SK-N-SH (cell line): Measurements from ENCODE around the gene KIF16B. TPM values are rescaled to one million over a fixed set of nuclear protein-coding genes. Genes with fewer than 3 reads are reported as not detected.

ENCODE experiments used
- CTCF ChIA-PET: fragments of 300-600, 350-600 bp; formaldehyde crosslinking; extraction: SDS; loops from one replicate; lab custom pipeline; 2021; lab: Yijun Ruan, JAX
- POLR2A ChIA-PET: fragments of 350-600 bp; sonication (Branson Sonifier 250); formaldehyde crosslinking; extraction: SDS; loops from one replicate; lab custom pipeline; 2020; ENCODE audit warnings: antibody characterized with exemption, inconsistent platforms; lab: Yijun Ruan, JAX
- DNase-seq: peaks from one replicate; pipeline ENCODE4 v3.0.0; 2012
- H2AFZ ChIP-seq: fragments of 200-600 bp; sonication (generic); 2 replicates; pipeline ENCODE4 v1.8.1; 2016; ENCODE audit warnings: antibody characterized with exemption, mild to moderate bottlenecking, low read depth
- H3F3A ChIP-seq: fragments of 200-600 bp; sonication (generic); replicated peaks from 2 replicates; pipeline ENCODE3; 2016; ENCODE audit warnings: antibody characterized with exemption, mild to moderate bottlenecking; ENCODE audit not compliant: insufficient read depth
- H3K27ac ChIP-seq, 2 experiments: fragments of 200-500 bp in 1 of 2; fragments of 200-600 bp in 1 of 2; sonication (Bioruptor generic) in 1 of 2; sonication (generic), shearing (Covaris generic) in 1 of 2; 2 replicates each; pipeline versions ENCODE4 v1.5.1 to v1.6.1; 2014 to 2016; ENCODE audit warnings: low read depth in 2 of 2, inconsistent platforms in 1 of 2, low read length in 1 of 2, mild to moderate bottlenecking in 1 of 2, mixed read lengths in 1 of 2
- H3K27me3 ChIP-seq: fragments of 200-600 bp; sonication (generic), shearing (Covaris generic); 2 replicates; pipeline ENCODE4 v1.6.1; 2016; ENCODE audit warnings: mixed run types; ENCODE audit not compliant: insufficient read depth
- H3K36me3 ChIP-seq, 2 experiments: fragments of 200-500 bp in 1 of 2; fragments of 200-600 bp in 1 of 2; sonication (Bioruptor generic) in 1 of 2; sonication (generic) in 1 of 2; replicated peaks in 1 of 2; 2 replicates each; pipeline versions ENCODE3 to v1.5.1; 2014 to 2016; ENCODE audit warnings: low read length in 1 of 2, mild to moderate bottlenecking in 1 of 2; ENCODE audit not compliant: insufficient read depth in 2 of 2, control insufficient read depth in 1 of 2
- H3K4me1 ChIP-seq, 2 experiments: fragments of 200-500 bp in 1 of 2; fragments of 200-600 bp in 1 of 2; sonication (Bioruptor generic) in 1 of 2; sonication (generic), shearing (Covaris generic) in 1 of 2; 2 replicates each; pipeline versions ENCODE4 v1.5.1 to v1.6.1; 2014 to 2016; ENCODE audit warnings: low read depth in 1 of 2, low read length in 1 of 2, mixed run types in 1 of 2; ENCODE audit not compliant: insufficient read depth in 2 of 2, control insufficient read depth in 1 of 2
- H3K4me2 ChIP-seq: fragments of 200-600 bp; sonication (generic), shearing (Covaris generic); 2 replicates; pipeline ENCODE4 v1.6.1; 2017; ENCODE audit warnings: mixed run types
- H3K4me3 ChIP-seq, 2 experiments: fragments of 200-500 bp in 1 of 2; fragments of 200-600 bp in 1 of 2; sonication (Bioruptor generic) in 1 of 2; sonication (generic), shearing (Covaris generic) in 1 of 2; 2 replicates each; pipeline versions ENCODE4 v1.5.1 to v1.8.1; 2014 to 2016; ENCODE audit warnings: low read depth in 2 of 2, inconsistent platforms in 1 of 2, low read length in 1 of 2, mild to moderate bottlenecking in 1 of 2, mixed read lengths in 1 of 2, moderate library complexity in 1 of 2
- H3K79me2 ChIP-seq: fragments of 200-600 bp; sonication (generic); 2 replicates; pipeline ENCODE4 v1.8.1; 2017; ENCODE audit warnings: mild to moderate bottlenecking; ENCODE audit not compliant: insufficient read depth
- H3K9ac ChIP-seq: fragments of 200-600 bp; sonication (generic); 2 replicates; pipeline ENCODE4 v1.6.1; 2017; ENCODE audit warnings: mixed run types
- H3K9me2 ChIP-seq: fragments of 200-600 bp; sonication (generic); 2 replicates; pipeline ENCODE4 v1.6.1; 2017; ENCODE audit warnings: mixed run types
- H3K9me3 ChIP-seq: fragments of 200-600 bp; sonication (generic); 2 replicates; pipeline ENCODE4 v1.6.1; 2017; ENCODE audit warnings: mixed run types, mild to moderate bottlenecking, moderate library complexity
- H4K20me1 ChIP-seq: fragments of 200-600 bp; sonication (generic); 2 replicates; pipeline ENCODE4 v1.6.1; 2017; ENCODE audit warnings: mild to moderate bottlenecking, mixed run types; ENCODE audit not compliant: insufficient read depth
- EP300 ChIP-seq, 2 experiments: IDR thresholded peaks; 2 replicates each; pipeline versions ENCODE4 v1.4.0 to v1.6.1; 2012; ENCODE audit warnings: borderline replicate concordance in 1 of 2, low read depth in 1 of 2, low read length in 1 of 2
- EZH2phosphoT487 ChIP-seq: fragments of 200-600 bp; sonication (generic); IDR thresholded peaks from 2 replicates; pipeline ENCODE4 v1.6.1; 2017; ENCODE audit warnings: low read depth, mixed run types, mild to moderate bottlenecking, antibody characterized with exemption, moderate library complexity, borderline replicate concordance
- GATA2 ChIP-seq: sonication (generic); formaldehyde crosslinking; IDR thresholded peaks from 2 replicates; pipeline ENCODE4 v1.5.0; 2020; ENCODE audit warnings: mild to moderate bottlenecking, missing genetic modification reagents
- IRF3 ChIP-seq: fragments of 150-350 bp; IDR thresholded peaks from 2 replicates; pipeline ENCODE4 v1.6.1; 2016; ENCODE audit warnings: mild to moderate bottlenecking, low read depth, low read length
- JUND ChIP-seq: IDR thresholded peaks from 2 replicates; pipeline ENCODE4 v1.4.0; 2012
- MEF2A ChIP-seq: IDR thresholded peaks from 2 replicates; pipeline ENCODE4 v1.4.0; 2012; ENCODE audit warnings: low read depth, borderline replicate concordance
- POLR2AphosphoS5 ChIP-seq: IDR thresholded peaks from 2 replicates; pipeline ENCODE4 v1.6.1; 2012; ENCODE audit warnings: low read depth, low read length
- REST ChIP-seq: IDR thresholded peaks from 2 replicates; pipeline ENCODE4 v1.6.1; 2012; ENCODE audit warnings: mild to moderate bottlenecking, low read depth, low read length, moderate library complexity
- RFX5 ChIP-seq: IDR thresholded peaks from 2 replicates; pipeline ENCODE4 v1.6.1; 2012; ENCODE audit warnings: mild to moderate bottlenecking, improper control_type of control experiment, low read length
- SMC3 ChIP-seq: IDR thresholded peaks from 2 replicates; pipeline ENCODE4 v1.6.1; 2012; ENCODE audit warnings: low read depth, low read length, improper control_type of control experiment
- TCF12 ChIP-seq: IDR thresholded peaks from 2 replicates; pipeline ENCODE4 v1.4.0; 2012
- TEAD4 ChIP-seq: IDR thresholded peaks from 2 replicates; pipeline ENCODE4 v1.4.0; 2012; ENCODE audit warnings: mild to moderate bottlenecking, borderline replicate concordance; ENCODE audit not compliant: insufficient read depth
- YY1 ChIP-seq: IDR thresholded peaks from 2 replicates; pipeline ENCODE4 v1.4.0; 2012; ENCODE audit warnings: low read depth, mild to moderate bottlenecking
- WGBS: methylation state at CpG from one replicate; pipeline ENCODE4 v1.1.6; 2017; ENCODE audit warnings: low lambda C conversion rate; 5-methylcytosine and 5-hydroxymethylcytosine counted together
- polyA plus RNA-seq, 3 experiments: library from polyadenylated mRNA; depleted of rRNA; stranded (reverse); fragments of >200 nt; gene quantifications; 2 replicates each; pipeline ENCODE4 v1.2.3, GENCODE V29; 2012
- TF ChIP-seq, protein P1 (sequence below): fragments of 200-600 bp; sonication (generic); IDR thresholded peaks from 2 replicates; pipeline ENCODE4 v1.6.1; 2017; ENCODE audit warnings: antibody characterized with exemption, mild to moderate bottlenecking, moderate library complexity
- TF ChIP-seq, protein P2 (sequence below): IDR thresholded peaks from 2 replicates; pipeline ENCODE4 v1.4.0; 2012; ENCODE audit warnings: low read depth

KIF16B gene
- polyA plus RNA-seq, 1 of the 3 experiments (the other 2 are of a cell fraction), result 3.3 TPM

DNA sequence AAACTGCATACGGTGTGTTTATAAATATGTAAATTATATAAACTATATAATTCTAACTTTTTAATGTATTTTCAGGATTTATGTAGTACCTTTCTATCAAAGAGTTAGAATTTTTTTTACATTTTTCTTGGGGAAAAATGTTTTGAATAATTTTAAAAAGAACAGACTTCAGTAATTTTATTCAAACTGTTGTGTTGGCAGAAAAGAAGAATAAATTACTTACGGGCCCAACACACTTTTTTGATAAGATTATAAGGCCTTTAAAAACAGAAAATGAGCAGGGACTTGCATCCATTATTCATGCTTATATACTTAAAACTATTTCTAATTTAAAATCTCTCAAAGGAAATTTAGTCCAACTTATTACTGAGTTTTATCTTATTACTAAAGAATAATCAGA is 58.2 kb downstream of the KIF16B start:
- TF ChIP-seq TCF12 (no peak), EZH2phosphoT487 (no peak), IRF3 (no peak), TEAD4 (no peak), GATA2 (CRISPR knock-in tag) (no peak), EP300 (IDR thresholded peaks at IDR 0.05; ENCODE audit: borderline replicate concordance in 1 of 2, low read depth in 1 of 2, low read length in 1 of 2) (no peak), JUND (no peak), REST (no peak), YY1 (no peak), MEF2A (no peak), SMC3 (no peak), RFX5 (no peak), POLR2AphosphoS5 (no peak)
- TF ChIP-seq, protein P1, sequence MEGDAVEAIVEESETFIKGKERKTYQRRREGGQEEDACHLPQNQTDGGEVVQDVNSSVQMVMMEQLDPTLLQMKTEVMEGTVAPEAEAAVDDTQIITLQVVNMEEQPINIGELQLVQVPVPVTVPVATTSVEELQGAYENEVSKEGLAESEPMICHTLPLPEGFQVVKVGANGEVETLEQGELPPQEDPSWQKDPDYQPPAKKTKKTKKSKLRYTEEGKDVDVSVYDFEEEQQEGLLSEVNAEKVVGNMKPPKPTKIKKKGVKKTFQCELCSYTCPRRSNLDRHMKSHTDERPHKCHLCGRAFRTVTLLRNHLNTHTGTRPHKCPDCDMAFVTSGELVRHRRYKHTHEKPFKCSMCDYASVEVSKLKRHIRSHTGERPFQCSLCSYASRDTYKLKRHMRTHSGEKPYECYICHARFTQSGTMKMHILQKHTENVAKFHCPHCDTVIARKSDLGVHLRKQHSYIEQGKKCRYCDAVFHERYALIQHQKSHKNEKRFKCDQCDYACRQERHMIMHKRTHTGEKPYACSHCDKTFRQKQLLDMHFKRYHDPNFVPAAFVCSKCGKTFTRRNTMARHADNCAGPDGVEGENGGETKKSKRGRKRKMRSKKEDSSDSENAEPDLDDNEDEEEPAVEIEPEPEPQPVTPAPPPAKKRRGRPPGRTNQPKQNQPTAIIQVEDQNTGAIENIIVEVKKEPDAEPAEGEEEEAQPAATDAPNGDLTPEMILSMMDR, result no peak
- TF ChIP-seq, protein P2, sequence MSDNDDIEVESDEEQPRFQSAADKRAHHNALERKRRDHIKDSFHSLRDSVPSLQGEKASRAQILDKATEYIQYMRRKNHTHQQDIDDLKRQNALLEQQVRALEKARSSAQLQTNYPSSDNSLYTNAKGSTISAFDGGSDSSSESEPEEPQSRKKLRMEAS, result no peak
- DNase-seq, result no peak
- whole genome bisulfite sequencing, result 94% methylated on average over 2 of the region's 2 CpGs

More for the DNA sequence above, 58.2 kb downstream of the KIF16B start:
- Histone ChIP-seq H3F3A (no peaks in the 10 kb centered on the region), H3K9me3 (no peaks in the 10 kb centered on the region), H3K4me3 (no peak overlapping the region), H3K9ac (no peak overlapping the region), H3K27me3 (no peaks in the 10 kb centered on the region), H3K4me1 (peaks cover 0 to 15% of the 10 kb centered on the region in 2 experiments; a peak in 1 of 4 replicates), H3K4me2 (no peak overlapping the region), H2AFZ (no peak overlapping the region), H4K20me1 (no peaks in the 10 kb centered on the region), H3K27ac (no peak overlapping the region), H3K9me2 (no peaks in the 10 kb centered on the region), H3K36me3 (peaks cover 0 to 5% of the 10 kb centered on the region in 2 experiments), H3K79me2 (no peaks in the 10 kb centered on the region)
- ChIA-PET POLR2A (no interaction called here), CTCF (interaction anchor here (4.2 kb wide), 1 partner anchor 247 kb away, joined by 32 read pairs; no protein-coding TSS in a partner anchor)
